Measurements from ENCODE around the gene CSNK1D.

GRCh38 chr17:82273327-82274133 lies at the start of gene CSNK1D:
- no peak for TF ChIP-seq FOXK1 (CRISPR knock-in tag; IDR thresholded peaks at IDR 0.05)
- no peak for TF ChIP-seq CTCF (IDR thresholded peaks at IDR 0.05)
- TF ChIP-seq IRF2 (CRISPR knock-in tag; IDR thresholded peaks at IDR 0.05; ENCODE audit: borderline replicate concordance, low read depth) = no peak
- no peak; the same call in 1 of the 2 replicates for TF ChIP-seq CBFB (CRISPR knock-in tag; IDR thresholded peaks at IDR 0.05; ENCODE audit: low read depth)
- no peak for TF ChIP-seq GTF2I (CRISPR knock-in tag; conservative IDR thresholded peaks at IDR 0.05)
- no peak for TF ChIP-seq MXD4 (CRISPR knock-in tag; IDR thresholded peaks at IDR 0.05; ENCODE audit: borderline replicate concordance)
- no peak for TF ChIP-seq NR1H2 (CRISPR knock-in tag; IDR thresholded peaks at IDR 0.05)
- no peak for TF ChIP-seq USF1 (CRISPR knock-in tag; IDR thresholded peaks at IDR 0.05)
- TF ChIP-seq TCF7 (CRISPR knock-in tag; IDR thresholded peaks at IDR 0.05; ENCODE audit: low read depth) = no peak
- no peak for TF ChIP-seq ZNF232 (CRISPR knock-in tag; IDR thresholded peaks at IDR 0.05)
- TF ChIP-seq ATF2 (CRISPR knock-in tag; IDR thresholded peaks at IDR 0.05; ENCODE audit: borderline replicate concordance, low read depth) = no peak
- no peak for TF ChIP-seq ZNF121 (CRISPR knock-in tag; IDR thresholded peaks at IDR 0.05)
- TF ChIP-seq TEAD4 (CRISPR knock-in tag; IDR thresholded peaks at IDR 0.05) = no peak
- peak; percentile 73; the same call in 1 of the 2 replicates for TF ChIP-seq ETV6 (CRISPR knock-in tag; IDR thresholded peaks at IDR 0.05)
